C4-2B (cell line): Measurements from ENCODE around the gene CDC23.

Experiments used
- CTCF ChIP-seq: fragments of 450-650 bp; conservative IDR thresholded peaks from 2 replicates; pipeline ENCODE4 v1.5.1; 2017; ENCODE audit warnings: mild to moderate bottlenecking
- ZFX ChIP-seq: fragments of 450-650 bp; IDR thresholded peaks from 2 replicates; pipeline ENCODE4 v1.6.1; 2017

DNA sequence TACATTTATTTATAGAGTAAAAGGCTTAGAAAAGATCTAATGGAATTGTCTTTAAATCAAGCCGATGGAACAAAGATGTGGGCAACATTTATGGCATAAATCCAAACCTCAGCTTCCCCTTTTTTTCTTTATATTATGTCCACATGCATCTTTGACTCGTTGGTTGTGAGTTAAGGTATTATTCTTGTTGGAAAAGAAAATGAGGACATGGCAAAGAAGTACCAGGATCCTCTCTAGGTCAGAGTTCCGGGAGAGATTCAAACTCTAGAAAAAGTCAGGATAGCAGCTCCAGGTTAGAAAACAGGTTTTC, 73.4 kb downstream of the CDC23 start:
- TF ChIP-seq CTCF (no peak), ZFX (no peak)
